Right atrium auricular region (tissue), 2 donors: ENCODE results near the gene CERS6. TPM values are rescaled to one million over a fixed set of nuclear protein-coding genes. Genes with fewer than 3 reads are reported as not detected.

Experiments used
- DNase-seq: peaks from one replicate; pipeline ENCODE4 v3.0.0-alpha.2; 2019; ENCODE audit warnings: low spot score
- H3K27ac ChIP-seq, 2 donors: fragments of 200-600 bp; sonication (generic); 1 replicate in 1 of 2; 2 replicates in 1 of 2; pipeline ENCODE4 v1.5.1; 2016 to 2019
- H3K27me3 ChIP-seq, 2 donors: fragments of 200-600 bp; sonication (generic); one replicate each; pipeline versions ENCODE4 v1.5.1 to v1.6.0; 2017 to 2019
- H3K36me3 ChIP-seq: fragments of 200-600 bp; sonication (generic); one replicate; pipeline ENCODE4 v1.5.1; 2016
- H3K4me1 ChIP-seq, 2 donors: fragments of 200-600 bp; sonication (generic); one replicate each; pipeline versions ENCODE4 v1.5.1 to v1.6.0; 2017 to 2019
- H3K4me3 ChIP-seq, 2 donors: fragments of 200-600 bp; sonication (generic); 1 replicate in 1 of 2; 2 replicates in 1 of 2; pipeline ENCODE4 v1.5.1; 2017 to 2019; ENCODE audit warnings: mild to moderate bottlenecking in 1 of 2, moderate library complexity in 1 of 2
- H3K9me3 ChIP-seq, 2 donors: fragments of 200-600 bp; sonication (generic); one replicate each; pipeline ENCODE4 v1.5.1; 2019
- total RNA-seq, 2 donors: library from RNA; depleted of rRNA; stranded (reverse); fragments of >200 nt; gene quantifications; one replicate each; pipeline ENCODE4 v1.1.0, GENCODE V29; 2016
- TF ChIP-seq, protein P1 (sequence below), 2 donors: fragments of 200-600 bp; sonication (generic); IDR thresholded peaks; one replicate each; pipeline ENCODE4 v1.5.1; 2019; ENCODE audit warnings: antibody characterized with exemption in 2 of 2

The CERS6 gene
- total RNA-seq, 2 donors from 2014 or later = 59.4 to 74.5 TPM

DNA sequence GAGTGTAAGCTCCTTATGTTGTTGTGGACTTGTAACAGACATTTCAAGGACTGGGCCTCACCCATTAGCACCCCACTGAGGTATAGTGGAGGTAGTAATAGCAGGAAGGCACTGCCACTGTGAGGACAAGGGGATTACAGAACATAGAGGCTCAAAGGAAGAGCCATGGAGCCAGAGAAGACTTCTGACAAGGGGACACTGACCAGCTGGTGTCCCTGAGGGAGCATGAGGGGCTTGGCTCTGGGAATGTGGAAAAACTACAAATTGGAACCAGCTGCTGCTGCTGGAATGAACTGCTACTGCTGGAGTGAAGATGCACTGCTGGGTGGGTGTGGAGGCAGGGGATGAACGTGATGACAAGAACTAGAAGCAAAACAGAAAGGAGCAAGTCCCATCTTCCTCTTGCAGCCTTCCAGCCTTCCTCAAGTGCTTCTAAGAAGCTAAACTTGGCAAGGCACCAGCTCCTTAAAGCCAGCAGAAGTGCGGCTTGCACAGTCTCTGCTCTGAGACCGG lies 179.0 kb downstream of the CERS6 start:
- no peaks in the 10 kb centered on the region for H3K9me3 ChIP-seq
- H3K4me1 ChIP-seq = peaks cover 0 to 74% of the 10 kb centered on the region in 2 donors
- no peaks in the 10 kb centered on the region for H3K27me3 ChIP-seq
- peak overlapping the region; percentile 81 to 89 for H3K27ac ChIP-seq
- DNase-seq = peak; percentile 68
- H3K4me3 ChIP-seq = no peak overlapping the region
- TF ChIP-seq, protein P1, sequence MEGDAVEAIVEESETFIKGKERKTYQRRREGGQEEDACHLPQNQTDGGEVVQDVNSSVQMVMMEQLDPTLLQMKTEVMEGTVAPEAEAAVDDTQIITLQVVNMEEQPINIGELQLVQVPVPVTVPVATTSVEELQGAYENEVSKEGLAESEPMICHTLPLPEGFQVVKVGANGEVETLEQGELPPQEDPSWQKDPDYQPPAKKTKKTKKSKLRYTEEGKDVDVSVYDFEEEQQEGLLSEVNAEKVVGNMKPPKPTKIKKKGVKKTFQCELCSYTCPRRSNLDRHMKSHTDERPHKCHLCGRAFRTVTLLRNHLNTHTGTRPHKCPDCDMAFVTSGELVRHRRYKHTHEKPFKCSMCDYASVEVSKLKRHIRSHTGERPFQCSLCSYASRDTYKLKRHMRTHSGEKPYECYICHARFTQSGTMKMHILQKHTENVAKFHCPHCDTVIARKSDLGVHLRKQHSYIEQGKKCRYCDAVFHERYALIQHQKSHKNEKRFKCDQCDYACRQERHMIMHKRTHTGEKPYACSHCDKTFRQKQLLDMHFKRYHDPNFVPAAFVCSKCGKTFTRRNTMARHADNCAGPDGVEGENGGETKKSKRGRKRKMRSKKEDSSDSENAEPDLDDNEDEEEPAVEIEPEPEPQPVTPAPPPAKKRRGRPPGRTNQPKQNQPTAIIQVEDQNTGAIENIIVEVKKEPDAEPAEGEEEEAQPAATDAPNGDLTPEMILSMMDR (IDR thresholded peaks at IDR 0.05) = no peak
- no peaks in the 10 kb centered on the region for H3K36me3 ChIP-seq

DNA sequence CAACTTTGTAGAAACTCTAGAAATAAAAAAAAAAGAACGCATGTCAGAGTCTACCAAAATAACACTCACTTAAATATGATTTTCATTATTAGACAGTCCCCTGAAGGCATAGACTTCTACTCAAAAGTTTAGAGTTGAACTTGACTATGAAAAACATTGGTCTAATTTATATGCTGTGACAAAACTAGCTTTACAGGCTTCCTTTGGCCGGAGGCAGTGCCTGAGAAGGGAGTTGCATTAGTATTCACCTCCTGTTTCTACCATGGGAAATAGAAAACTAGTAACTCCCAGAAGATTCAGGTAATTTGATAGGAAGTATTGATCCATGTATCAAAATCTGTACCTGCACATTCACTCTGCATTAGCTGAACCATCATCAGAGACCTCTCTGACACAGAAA lies 182.9 kb downstream of the CERS6 start:
- Histone ChIP-seq H3K4me3 (no peak overlapping the region), H3K4me1 (peaks cover 0 to 67% of the 10 kb centered on the region in 2 donors), H3K9me3 (no peaks in the 10 kb centered on the region), H3K27me3 (no peaks in the 10 kb centered on the region), H3K27ac (peak overlapping the region; percentile 79 to 89), H3K36me3 (no peaks in the 10 kb centered on the region)
- no peak for DNase-seq
- TF ChIP-seq, protein P1 (IDR thresholded peaks at IDR 0.05) = no peak

DNA sequence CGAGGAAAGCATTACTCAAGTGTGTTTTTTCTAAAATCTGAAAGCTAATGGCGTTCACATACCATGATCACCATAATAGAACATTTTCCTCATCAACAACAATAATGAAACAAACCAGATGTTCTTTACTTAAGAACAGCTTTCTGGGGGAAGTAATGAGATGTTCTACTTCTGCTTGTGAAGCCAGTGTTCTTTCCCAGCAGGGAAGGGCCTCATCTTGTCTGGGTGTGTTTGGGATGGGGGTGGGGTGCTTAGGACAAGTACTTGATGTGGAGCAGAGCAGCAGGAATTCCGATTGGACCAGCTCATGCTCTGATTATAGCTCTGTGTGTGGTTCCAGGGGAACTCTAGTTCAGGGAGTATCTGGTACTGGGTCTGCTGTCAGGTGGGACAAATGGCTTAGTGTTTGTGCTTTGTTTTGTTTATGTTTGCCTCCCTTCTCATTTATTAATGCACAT lies 183.4 kb downstream of the CERS6 start:
- H3K4me1 ChIP-seq = peaks cover 0 to 63% of the 10 kb centered on the region in 2 donors
- no peaks in the 10 kb centered on the region for H3K36me3 ChIP-seq
- no peaks in the 10 kb centered on the region for H3K9me3 ChIP-seq
- H3K27ac ChIP-seq = peak overlapping the region; percentile 79 to 89
- H3K4me3 ChIP-seq = no peak overlapping the region
- H3K27me3 ChIP-seq = no peaks in the 10 kb centered on the region
- peak; percentile 78 for DNase-seq
- TF ChIP-seq, protein P1 (IDR thresholded peaks at IDR 0.05) = no peak

DNA sequence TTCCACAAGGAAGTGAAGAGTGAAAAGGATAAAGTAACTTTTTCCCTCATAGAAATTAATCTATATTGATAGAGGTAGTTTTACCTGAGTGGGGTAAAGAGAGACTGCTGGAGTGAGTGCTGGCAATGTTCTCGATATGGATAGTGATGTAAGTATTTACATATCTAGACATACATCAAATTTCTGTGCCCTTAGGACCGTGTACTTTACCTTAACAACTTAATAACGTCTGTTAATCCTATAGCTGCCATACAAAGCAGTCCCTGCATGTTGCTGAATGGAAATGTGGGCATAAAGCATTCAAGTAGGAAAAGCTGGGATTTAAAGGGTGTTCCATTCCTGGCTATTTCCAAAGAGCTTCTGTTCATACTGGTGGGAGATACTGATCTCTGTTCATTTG lies 184.0 kb downstream of the CERS6 start:
- TF ChIP-seq, protein P1 (IDR thresholded peaks at IDR 0.05) = no peak
- Histone ChIP-seq H3K4me1 (peaks cover 0 to 57% of the 10 kb centered on the region in 2 donors), H3K27ac (peak overlapping the region; percentile 79 to 89), H3K27me3 (no peaks in the 10 kb centered on the region), H3K36me3 (no peaks in the 10 kb centered on the region), H3K9me3 (no peaks in the 10 kb centered on the region), H3K4me3 (no peak overlapping the region)
- no peak for DNase-seq

DNA sequence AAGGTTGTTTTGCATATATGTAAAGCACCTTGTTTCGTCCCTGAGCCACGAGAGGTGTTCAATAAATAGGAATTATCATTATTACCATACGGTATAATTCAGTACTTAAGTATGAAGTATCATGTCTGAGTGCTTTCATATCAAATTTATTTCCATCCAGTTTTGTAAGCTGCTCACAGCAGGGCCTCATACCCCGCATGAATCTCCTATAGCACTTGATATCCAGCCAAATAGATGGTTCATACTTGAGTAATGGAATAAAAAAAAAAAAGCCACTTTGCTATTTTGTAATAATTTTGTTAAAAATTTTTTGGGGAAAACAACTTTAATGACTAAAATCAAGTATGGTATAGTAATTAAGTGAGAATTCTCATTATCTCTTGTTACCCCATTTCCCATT lies 185.6 kb downstream of the CERS6 start:
- Histone ChIP-seq H3K27ac (peak overlapping the region; percentile 79 to 89), H3K27me3 (no peaks in the 10 kb centered on the region), H3K4me3 (no peak overlapping the region), H3K36me3 (no peaks in the 10 kb centered on the region), H3K9me3 (no peaks in the 10 kb centered on the region), H3K4me1 (peaks cover 0 to 41% of the 10 kb centered on the region in 2 donors)
- TF ChIP-seq, protein P1 (IDR thresholded peaks at IDR 0.05) = no peak
- DNase-seq = no peak

DNA sequence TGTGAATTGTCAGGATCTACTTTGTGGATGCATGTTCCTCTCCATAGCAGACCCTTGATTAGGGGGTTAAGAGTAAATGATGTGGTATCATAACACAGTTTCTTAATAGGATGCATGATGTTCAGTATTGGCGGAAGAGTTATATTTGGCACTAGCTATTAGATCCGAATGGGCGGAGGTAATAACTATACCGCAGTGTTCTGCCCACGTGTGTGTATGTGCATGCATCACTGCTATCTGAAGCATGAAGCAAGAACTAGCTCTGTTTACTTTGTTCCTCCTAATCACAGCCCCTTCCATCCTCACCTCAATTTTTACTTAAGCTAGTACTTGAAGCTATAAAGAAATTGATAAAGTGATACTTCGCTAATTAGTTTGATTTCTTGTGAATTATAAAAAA lies 186.8 kb downstream of the CERS6 start:
- no peaks in the 10 kb centered on the region for H3K27me3 ChIP-seq
- peak overlapping the region; percentile 79 to 89 for H3K27ac ChIP-seq
- H3K9me3 ChIP-seq = no peaks in the 10 kb centered on the region
- no peak for DNase-seq
- H3K4me3 ChIP-seq = no peak overlapping the region
- H3K36me3 ChIP-seq = no peaks in the 10 kb centered on the region
- TF ChIP-seq, protein P1 (IDR thresholded peaks at IDR 0.05) = no peak
- peaks cover 0 to 36% of the 10 kb centered on the region in 2 donors for H3K4me1 ChIP-seq
